SK-N-SH treated with all-trans-retinoic acid at 6 μM for 48 hours (cell line): Measurements from ENCODE around the gene CCDC78.

Source experiments
- ATAC-seq: fragments of 200-7000 bp; cut with Tn5 transposase; 3 replicates; pipeline ENCODE4 v1.9.1; 2020; ENCODE audit warnings: mild to moderate bottlenecking, moderate library complexity
- BACH2 ChIP-seq: fragments of 250-450 bp; sonication (Bioruptor Pico); IDR thresholded peaks from 2 replicates; pipeline ENCODE4 v1.9.0; 2021; ENCODE audit warnings: mild to moderate bottlenecking, borderline replicate concordance
- CSDC2 ChIP-seq: fragments of 250-450 bp; sonication (Bioruptor Pico); IDR thresholded peaks from 2 replicates; pipeline ENCODE4 v1.5.0; 2020; ENCODE audit warnings: mild to moderate bottlenecking, moderate library complexity
- CSRNP3 ChIP-seq: fragments of 250-450 bp; sonication (Bioruptor Pico); IDR thresholded peaks from 2 replicates; pipeline ENCODE4 v1.5.1; 2021; ENCODE audit warnings: mild to moderate bottlenecking, moderate library complexity
- ESRRG ChIP-seq: fragments of 250-450 bp; sonication (Bioruptor Pico); IDR thresholded peaks from 2 replicates; pipeline ENCODE4 v1.6.1; 2021; ENCODE audit warnings: mild to moderate bottlenecking
- GLIS3 ChIP-seq: fragments of 250-450 bp; sonication (Bioruptor Pico); IDR thresholded peaks from 2 replicates; pipeline ENCODE4 v1.5.0; 2020; ENCODE audit warnings: mild to moderate bottlenecking, moderate library complexity
- OSR1 ChIP-seq: fragments of 250-450 bp; sonication (Bioruptor Pico); IDR thresholded peaks from 2 replicates; pipeline ENCODE4 v1.8.0; 2022; ENCODE audit warnings: moderate library complexity, mild to moderate bottlenecking, inconsistent platforms
- PATZ1 ChIP-seq: fragments of 250-450 bp; sonication (Bioruptor Pico); IDR thresholded peaks from 2 replicates; pipeline ENCODE4 v1.8.0; 2020; ENCODE audit warnings: mild to moderate bottlenecking, moderate library complexity, borderline replicate concordance
- POU6F1 ChIP-seq: fragments of 250-450 bp; sonication (Bioruptor Pico); IDR thresholded peaks from 2 replicates; pipeline ENCODE4 v1.8.0; 2021; ENCODE audit warnings: low read depth, mild to moderate bottlenecking, moderate library complexity, borderline replicate concordance
- PPARA ChIP-seq: fragments of 250-450 bp; sonication (Bioruptor Pico); IDR thresholded peaks from 2 replicates; pipeline ENCODE4 v1.5.0; 2020; ENCODE audit warnings: mild to moderate bottlenecking, borderline replicate concordance
- RARB ChIP-seq: fragments of 250-450 bp; sonication (Bioruptor Pico); IDR thresholded peaks from 2 replicates; pipeline ENCODE4 v1.8.0; 2021; ENCODE audit warnings: mild to moderate bottlenecking, moderate library complexity
- SNAI2 ChIP-seq: fragments of 250-450 bp; sonication (Bioruptor Pico); IDR thresholded peaks from 2 replicates; pipeline ENCODE4 v1.5.0; 2020; ENCODE audit warnings: mild to moderate bottlenecking, moderate library complexity
- TCF4 ChIP-seq: fragments of 250-450 bp; sonication (Bioruptor Pico); IDR thresholded peaks from 2 replicates; pipeline ENCODE4 v1.8.0; 2021; ENCODE audit warnings: mild to moderate bottlenecking, moderate library complexity, borderline replicate concordance
- TOX ChIP-seq: fragments of 250-450 bp; sonication (Bioruptor Pico); IDR thresholded peaks from 2 replicates; pipeline ENCODE4 v1.8.0; 2021; ENCODE audit warnings: mild to moderate bottlenecking, moderate library complexity, borderline replicate concordance
- ZC3H10 ChIP-seq: fragments of 250-450 bp; sonication (Bioruptor Pico); IDR thresholded peaks from 2 replicates; pipeline ENCODE4 v1.5.1; 2021; ENCODE audit warnings: mild to moderate bottlenecking, moderate library complexity
- ZFP3 ChIP-seq: fragments of 250-450 bp; sonication (Bioruptor Pico); IDR thresholded peaks from 2 replicates; pipeline ENCODE4 v1.5.0; 2020; ENCODE audit warnings: mild to moderate bottlenecking, moderate library complexity
- ZFP30 ChIP-seq: fragments of 450-650 bp; formaldehyde crosslinking; IDR thresholded peaks from 2 replicates; pipeline ENCODE4 v1.5.0; 2022; ENCODE audit warnings: mild to moderate bottlenecking, moderate library complexity
- ZNF565 ChIP-seq: fragments of 450-650 bp; formaldehyde crosslinking; conservative IDR thresholded peaks from 2 replicates; pipeline ENCODE4 v1.5.0; 2020; ENCODE audit warnings: low read depth, mild to moderate bottlenecking, moderate library complexity
- ZNF70 ChIP-seq: fragments of 450-650 bp; formaldehyde crosslinking; IDR thresholded peaks from 2 replicates; pipeline ENCODE4 v1.5.0; 2020; ENCODE audit warnings: mild to moderate bottlenecking, moderate library complexity
- ZNF8 ChIP-seq: fragments of 450-650 bp; formaldehyde crosslinking; IDR thresholded peaks from 2 replicates; pipeline ENCODE4 v1.5.0; 2020; ENCODE audit warnings: mild to moderate bottlenecking, moderate library complexity

CCDC78 gene

GRCh38 chr16:772959-773358 lies 46.7 kb upstream of the CCDC78 start (continued):
- TF ChIP-seq CSRNP3 (CRISPR knock-in tag), result no peak
- no peak for TF ChIP-seq ZNF70
- TF ChIP-seq GLIS3 (CRISPR knock-in tag), result no peak
- no peak for TF ChIP-seq ESRRG (CRISPR knock-in tag)
- TF ChIP-seq ZNF8 (CRISPR knock-in tag), result no peak
- no peak for TF ChIP-seq TCF4
- TF ChIP-seq SNAI2 (CRISPR knock-in tag), result no peak
- no peak for TF ChIP-seq POU6F1 (CRISPR knock-in tag)
- no peak for TF ChIP-seq ZFP3 (CRISPR knock-in tag)

GRCh38 chr16:770411-770810 lies 44.2 kb upstream of the CCDC78 start:
- no peak for ATAC-seq
- TF ChIP-seq OSR1 (CRISPR knock-in tag), result no peak
- no peak for TF ChIP-seq GLIS3 (CRISPR knock-in tag)

GRCh38 chr16:769934-770333 lies 43.7 kb upstream of the CCDC78 start:
- ATAC-seq, result no peak

GRCh38 chr16:769184-769784 lies 43.0 kb upstream of the CCDC78 start:
- ATAC-seq, result no peak
- no peak for TF ChIP-seq SNAI2 (CRISPR knock-in tag)
- no peak for TF ChIP-seq OSR1 (CRISPR knock-in tag)
- no peak for TF ChIP-seq TOX (CRISPR knock-in tag)
- TF ChIP-seq RARB (CRISPR knock-in tag), result no peak
- no peak for TF ChIP-seq POU6F1 (CRISPR knock-in tag)
- TF ChIP-seq ZNF8 (CRISPR knock-in tag), result no peak
- TF ChIP-seq PATZ1 (CRISPR knock-in tag), result no peak
- no peak for TF ChIP-seq GLIS3 (CRISPR knock-in tag)
- no peak for TF ChIP-seq CSRNP3 (CRISPR knock-in tag)
- no peak for TF ChIP-seq ZC3H10 (CRISPR knock-in tag)
- TF ChIP-seq ZFP30 (CRISPR knock-in tag), result no peak
- TF ChIP-seq TCF4, result no peak
- no peak for TF ChIP-seq ESRRG (CRISPR knock-in tag)

More at GRCh38 chr16:769934-770333, 43.7 kb upstream of the CCDC78 start:
- TF ChIP-seq ESRRG (CRISPR knock-in tag) (no peak), GLIS3 (CRISPR knock-in tag) (no peak), CSRNP3 (CRISPR knock-in tag) (no peak), BACH2 (no peak), ZC3H10 (CRISPR knock-in tag) (no peak), CSDC2 (CRISPR knock-in tag) (no peak), SNAI2 (CRISPR knock-in tag) (no peak), ZNF565 (CRISPR knock-in tag) (no peak), PATZ1 (CRISPR knock-in tag) (no peak), PPARA (no peak), ZNF70 (no peak), ZFP30 (CRISPR knock-in tag) (no peak)
